ENCODE results near the gene MAPK11. TPM values are rescaled to one million over a fixed set of nuclear protein-coding genes. Genes with fewer than 3 reads are reported as not detected.

The MAPK11 gene
- total and polyA plus RNA-seq, 9 of the 15 experiments (the other 6 are each of a cell fraction or from before 2014, with no cell fraction given) = 0.06 to 14.6 (median 5.3) TPM

DNA sequence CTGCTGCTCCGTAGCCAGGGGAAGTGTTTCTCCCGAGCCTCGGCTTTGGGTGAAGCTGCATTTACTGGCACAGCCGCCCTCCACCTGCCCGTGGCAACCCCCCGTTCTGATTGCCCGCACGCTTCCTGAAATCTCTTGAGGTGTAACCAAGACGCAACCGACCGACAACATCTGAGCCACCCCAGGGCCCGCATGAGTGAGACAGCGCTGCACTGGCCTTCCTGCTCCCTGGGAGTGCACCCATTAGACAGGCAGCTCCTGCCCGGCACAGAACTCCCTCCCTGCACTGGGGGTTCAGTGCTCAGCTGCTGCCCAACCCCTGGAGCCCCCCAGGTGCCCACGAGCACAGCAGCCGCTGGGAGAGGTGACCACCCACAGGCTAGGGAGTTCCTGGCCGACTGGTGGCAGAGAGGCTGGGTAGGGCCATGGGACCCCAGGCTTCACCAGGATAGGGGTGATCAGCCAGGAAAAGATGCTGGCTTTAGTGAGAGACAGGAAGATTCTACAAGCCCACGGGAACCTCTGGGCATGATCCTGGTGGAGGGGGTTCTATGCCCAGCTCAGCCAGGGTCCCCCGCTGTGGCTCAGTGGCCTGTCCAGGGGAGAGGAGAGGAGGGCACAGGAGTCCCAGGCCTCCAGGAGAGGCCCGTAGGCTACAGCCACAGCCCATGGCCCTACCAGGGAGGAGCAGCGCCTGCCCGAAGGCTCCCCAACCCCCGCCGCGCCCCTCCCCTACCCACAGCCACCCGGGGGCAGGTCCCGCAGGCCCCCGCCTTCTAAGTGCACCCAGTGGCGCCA, 22.7 kb upstream of the MAPK11 start:
- Histone ChIP-seq H4K20me1 (replicated peaks; ENCODE audit: control insufficient read depth, insufficient read depth, low read length) (no peaks in the 10 kb centered on the region), H3K27ac (ENCODE audit: extremely low read depth, low read depth, low read length) (no peak overlapping the region), H3K9ac (ENCODE audit: insufficient read depth in 1 of 2, low read depth in 2 of 2, low read length in 2 of 2) (no peak overlapping the region; a peak in 1 of 4 replicates), H3K9me3 (replicated peaks; ENCODE audit: control insufficient read depth, insufficient read depth, low read depth, low read length) (no peaks in the 10 kb centered on the region), H3K4me2 (ENCODE audit: insufficient read depth, low read length) (no peak overlapping the region), H3K4me1 (replicated peaks in 1 of 2; ENCODE audit: control insufficient read depth in 2 of 2, insufficient read depth in 2 of 2, low read length in 2 of 2) (peaks cover 0 to 33% of the 10 kb centered on the region in 2 experiments; a peak in 2 of 5 replicates), H3K79me2 (ENCODE audit: control insufficient read depth, insufficient read depth, low read length) (peaks cover 17% of the 10 kb centered on the region; the same call in 2 of the 3 replicates), H3K27me3 (ENCODE audit: control insufficient read depth in 2 of 2, insufficient read depth in 2 of 2, low read length in 2 of 2) (no peaks in the 10 kb centered on the region), H2AFZ (ENCODE audit: low read depth, low read length) (no peak overlapping the region), H3K9me1 (ENCODE audit: control insufficient read depth, insufficient read depth, low read length) (no peaks in the 10 kb centered on the region), H3K36me3 (ENCODE audit: control insufficient read depth, insufficient read depth, low read length) (peaks cover 15% of the 10 kb centered on the region; the same call in 2 of the 3 replicates), H3K4me3 (no peak overlapping the region)
- intact Hi-C loops (cut with micrococcal nuclease) = no loop called here
- no TSS peak for BruUV-seq (replicated peaks)
- DNase-seq (ENCODE audit: extremely low read depth in 1 of 4, low spot score in 3 of 4) (no peak), FAIRE-seq (no peak), ATAC-seq (no peak)
- ChIA-PET CTCF (ENCODE audit: low intra/inter-chr PET ratio) (no interaction called here), POLR2A (interaction anchor here (0.5 to 1.5 kb wide), 3 partner anchors 13 to 360 kb away, joined by 3 to 11 read pairs (median 3); no protein-coding TSS in a partner anchor)
- TF ChIP-seq FOXJ3 (CRISPR knock-in tag; IDR thresholded peaks at IDR 0.05) (no peak), ZNF507 (tag; conservative IDR thresholded peaks at IDR 0.05) (no peak), ZNF644 (tag; IDR thresholded peaks at IDR 0.05; ENCODE audit: low read depth) (no peak), TCFL5 (CRISPR knock-in tag; conservative IDR thresholded peaks at IDR 0.05) (no peak), RAD21 (CRISPR knock-in tag; conservative IDR thresholded peaks at IDR 0.05 in 1 of 2, IDR thresholded peaks at IDR 0.05 in 1 of 2) (no peak), SMAD4 (CRISPR knock-in tag; conservative IDR thresholded peaks at IDR 0.05) (no peak)
- TF ChIP-seq, protein P1, sequence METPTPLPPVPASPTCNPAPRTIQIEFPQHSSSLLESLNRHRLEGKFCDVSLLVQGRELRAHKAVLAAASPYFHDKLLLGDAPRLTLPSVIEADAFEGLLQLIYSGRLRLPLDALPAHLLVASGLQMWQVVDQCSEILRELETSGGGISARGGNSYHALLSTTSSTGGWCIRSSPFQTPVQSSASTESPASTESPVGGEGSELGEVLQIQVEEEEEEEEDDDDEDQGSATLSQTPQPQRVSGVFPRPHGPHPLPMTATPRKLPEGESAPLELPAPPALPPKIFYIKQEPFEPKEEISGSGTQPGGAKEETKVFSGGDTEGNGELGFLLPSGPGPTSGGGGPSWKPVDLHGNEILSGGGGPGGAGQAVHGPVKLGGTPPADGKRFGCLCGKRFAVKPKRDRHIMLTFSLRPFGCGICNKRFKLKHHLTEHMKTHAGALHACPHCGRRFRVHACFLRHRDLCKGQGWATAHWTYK (CRISPR knock-in tag; IDR thresholded peaks at IDR 0.05) = no peak
- TF ChIP-seq, protein P2, sequence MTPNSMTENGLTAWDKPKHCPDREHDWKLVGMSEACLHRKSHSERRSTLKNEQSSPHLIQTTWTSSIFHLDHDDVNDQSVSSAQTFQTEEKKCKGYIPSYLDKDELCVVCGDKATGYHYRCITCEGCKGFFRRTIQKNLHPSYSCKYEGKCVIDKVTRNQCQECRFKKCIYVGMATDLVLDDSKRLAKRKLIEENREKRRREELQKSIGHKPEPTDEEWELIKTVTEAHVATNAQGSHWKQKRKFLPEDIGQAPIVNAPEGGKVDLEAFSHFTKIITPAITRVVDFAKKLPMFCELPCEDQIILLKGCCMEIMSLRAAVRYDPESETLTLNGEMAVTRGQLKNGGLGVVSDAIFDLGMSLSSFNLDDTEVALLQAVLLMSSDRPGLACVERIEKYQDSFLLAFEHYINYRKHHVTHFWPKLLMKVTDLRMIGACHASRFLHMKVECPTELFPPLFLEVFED (CRISPR knock-in tag; conservative IDR thresholded peaks at IDR 0.05) = no peak
- in situ Hi-C loops (cut with MboI) = no loop called here
- WGBS (ENCODE audit: insufficient coverage, low coverage, missing lambda C conversion rate) = 82% methylated on average over 11 of the region's 29 CpGs

All from K562 (cell line).